HG02970 (cell line): Measurements from ENCODE around the gene WNT6.

Experiments
- ATAC-seq: cut with Tn5 transposase; IDR thresholded peaks from one replicate; pipeline ENCODE4 v1.9.1; 2021; ENCODE audit warnings: mild to moderate bottlenecking, moderate library complexity, moderate number of reproducible peaks; ENCODE audit not compliant: unreplicated experiment, low FRiP score

WNT6 gene

GRCh38 chr2:218875692-218876246, 16.2 kb downstream of the WNT6 start:
- no peak for ATAC-seq

- ATAC-seq: no peak
Observed at GRCh38 chr2:218876562-218877219, 17.1 kb downstream of the WNT6 start.

GRCh38 chr2:218877331-218877730, 17.7 kb downstream of the WNT6 start:
- no peak for ATAC-seq

- no peak for ATAC-seq
Observed at GRCh38 chr2:218877891-218878290, 18.3 kb downstream of the WNT6 start.

- no peak for ATAC-seq
Observed at GRCh38 chr2:218878486-218878885, 18.9 kb downstream of the WNT6 start.

- ATAC-seq: no peak
Observed at GRCh38 chr2:218878926-218879761, 19.5 kb downstream of the WNT6 start.

- ATAC-seq: no peak
Observed at GRCh38 chr2:218879776-218880101, 20.1 kb downstream of the WNT6 start.

- ATAC-seq: peak; percentile 47
Observed at GRCh38 chr2:218880102-218880858, 20.7 kb downstream of the WNT6 start, which contains the start of gene WNT10A. Gene WNT10A (plus strand): TSS chr2:218880852. CDS start chr2:218880996, 144 bp downstream.

GRCh38 chr2:218880859-218881594, 21.4 kb downstream of the WNT6 start:
- no peak for ATAC-seq

- no peak for ATAC-seq
Observed at GRCh38 chr2:218881744-218882460, 22.3 kb downstream of the WNT6 start.

- no peak for ATAC-seq
Observed at GRCh38 chr2:218882461-218882816, 22.8 kb downstream of the WNT6 start.

- ATAC-seq: no peak
Observed at GRCh38 chr2:218882866-218883366, 23.3 kb downstream of the WNT6 start.

- ATAC-seq: no peak
Observed at GRCh38 chr2:218883491-218884490, 24.2 kb downstream of the WNT6 start.

- ATAC-seq: no peak
Observed at GRCh38 chr2:218884519-218884918, 24.9 kb downstream of the WNT6 start.

GRCh38 chr2:218885981-218886947, 26.7 kb downstream of the WNT6 start:
- no peak for ATAC-seq

- no peak for ATAC-seq
Observed at GRCh38 chr2:218887079-218887478, 27.5 kb downstream of the WNT6 start.

GRCh38 chr2:218888341-218888740, 28.7 kb downstream of the WNT6 start:
- no peak for ATAC-seq
